ENCODE data around the gene MEP1A. TPM values are rescaled to one million over a fixed set of nuclear protein-coding genes. Genes with fewer than 3 reads are reported as not detected.

MEP1A gene
- total and polyA plus RNA-seq, 2 of the 13 experiments (the other 11 are each of a cell fraction or from before 2014, with no cell fraction given): 0.24 to 0.83 TPM

- peak; percentile 77; the same call in 1 of the 2 replicates for TF ChIP-seq ZNF891 (CRISPR knock-in tag; IDR thresholded peaks at IDR 0.05)
- no peak for TF ChIP-seq PTBP1 (IDR thresholded peaks at IDR 0.05; ENCODE audit: low read depth, low read length, poor library complexity, severe bottlenecking)
- TF ChIP-seq KMT2A (CRISPR knock-in tag; IDR thresholded peaks at IDR 0.05): no peak
- no peak for TF ChIP-seq SATB2 (CRISPR knock-in tag; IDR thresholded peaks at IDR 0.05)
- 0 out of 2 replicates have a peak, but pooled peaks have one; percentile 45 for TF ChIP-seq TOPORS (CRISPR knock-in tag; IDR thresholded peaks at IDR 0.05)
- no peak for TF ChIP-seq SCMH1 (CRISPR knock-in tag; IDR thresholded peaks at IDR 0.05; ENCODE audit: borderline replicate concordance)
- TF ChIP-seq SIX4 (CRISPR knock-in tag; IDR thresholded peaks at IDR 0.05): peak; percentile 60
- no peak; the same call in 1 of the 2 replicates for TF ChIP-seq ZNF646 (CRISPR knock-in tag; IDR thresholded peaks at IDR 0.05)
- peak; percentile 69 for TF ChIP-seq FOSL2 (CRISPR knock-in tag; IDR thresholded peaks at IDR 0.05)
- no peak for TF ChIP-seq RFX5 (IDR thresholded peaks at IDR 0.05; ENCODE audit: low read depth, low read length)
- no peak for TF ChIP-seq TCF12 (IDR thresholded peaks at IDR 0.05)
- no peak for TF ChIP-seq TCF12 (CRISPR knock-in tag; IDR thresholded peaks at IDR 0.05)
- TF ChIP-seq ZNF343 (CRISPR knock-in tag; IDR thresholded peaks at IDR 0.05): 0 out of 2 replicates have a peak, but pooled peaks have one; percentile 80
- TF ChIP-seq ZNF713 (CRISPR knock-in tag; IDR thresholded peaks at IDR 0.05): no peak
- no peak for TF ChIP-seq USF2 (IDR thresholded peaks at IDR 0.05; ENCODE audit: low read depth, low read length)
- TF ChIP-seq USF2 (CRISPR knock-in tag; IDR thresholded peaks at IDR 0.05; ENCODE audit: borderline replicate concordance): no peak
- peak; percentile 89 for TF ChIP-seq IRF2 (CRISPR knock-in tag; IDR thresholded peaks at IDR 0.05)
- no peak for TF ChIP-seq ZNF281 (CRISPR knock-in tag; IDR thresholded peaks at IDR 0.05; ENCODE audit: borderline replicate concordance)
- TF ChIP-seq MAFF (IDR thresholded peaks at IDR 0.05; ENCODE audit: low read depth, low read length): no peak
- TF ChIP-seq SMYD3 (CRISPR knock-in tag; IDR thresholded peaks at IDR 0.05): no peak
Observed at GRCh38 chr6:46848684-46849360, 55.6 kb downstream of the MEP1A start (continued).

All from HepG2 (cell line).